HepG2 (cell line): ENCODE results near the gene FHIT. TPM values are rescaled to one million over a fixed set of nuclear protein-coding genes. Genes with fewer than 3 reads are reported as not detected.

Source experiments
- ATAC-seq: fragments of 200-7000 bp; cut with Tn5 transposase; 3 replicates; pipeline ENCODE4 v1.9.1; 2020; ENCODE audit warnings: mild to moderate bottlenecking, moderate library complexity
- BruUV-seq: library from RNA; stranded (reverse); fragments of 400-500 nt; replicated peaks from 2 replicates; lab custom pipeline; 2021; lab: Mats Ljungman, UMichigan
- CTCF ChIA-PET: fragments of 300-600 bp; formaldehyde crosslinking; extraction: SDS; loops from one replicate; lab custom pipeline; 2021; ENCODE audit warnings: low total read pairs, inconsistent platforms, low intra/inter-chr PET ratio; lab: Yijun Ruan, JAX
- POLR2A ChIA-PET: fragments of 350-600 bp; sonication (Branson Sonifier 250); formaldehyde crosslinking; loops from one replicate; lab custom pipeline; 2020; ENCODE audit warnings: antibody characterized with exemption, inconsistent platforms; lab: Yijun Ruan, JAX
- DNase-seq: peaks from one replicate; pipeline ENCODE4 v3.0.0-alpha.2; 2015; ENCODE audit warnings: low spot score
- FAIRE-seq: peaks from 3 replicates; lab custom pipeline; 2011; peaks lifted over from hg19 to GRCh38; lab: Jason Lieb, UNC
- H2AFZ ChIP-seq: one replicate; pipeline ENCODE4 v1.6.1; 2011; ENCODE audit warnings: low read length, inconsistent platforms
- H3K27ac ChIP-seq: fragments of 300-600 bp; 3 replicates; pipeline ENCODE4 v1.8.0; 2011; ENCODE audit warnings: mixed run types, mild to moderate bottlenecking, mixed read lengths, low read length, inconsistent platforms; ENCODE audit not compliant: insufficient read depth; ENCODE audit errors: extremely low read length
- H3K27me3 ChIP-seq, 2 experiments: fragments of 200-600 bp in 1 of 2; 2 replicates in 1 of 2; 3 replicates in 1 of 2; pipeline versions ENCODE4 v1.6.0 to v1.8.0; 2011; ENCODE audit warnings: low read length in 2 of 2, mild to moderate bottlenecking in 2 of 2, moderate library complexity in 2 of 2, inconsistent platforms in 1 of 2; ENCODE audit not compliant: insufficient read depth in 2 of 2, control insufficient read depth in 1 of 2
- H3K36me3 ChIP-seq, 2 experiments: fragments of 200-600 bp in 1 of 2; replicated peaks in 1 of 2; 2 replicates in 1 of 2; 3 replicates in 1 of 2; pipeline versions ENCODE4 v1.5.1 to v1.8.0; 2011; ENCODE audit warnings: low read length in 2 of 2, inconsistent platforms in 1 of 2; ENCODE audit not compliant: insufficient read depth in 2 of 2, control insufficient read depth in 1 of 2
- H3K4me1 ChIP-seq: 2 replicates; pipeline ENCODE4 v1.5.1; 2012; ENCODE audit warnings: low read length, inconsistent platforms; ENCODE audit not compliant: insufficient read depth
- H3K4me2 ChIP-seq: 2 replicates; pipeline ENCODE4 v1.6.0; 2011; ENCODE audit warnings: low read depth, low read length, inconsistent platforms
- H3K4me3 ChIP-seq, 3 experiments: fragments of 200-600 bp in 1 of 3; sonication (generic), shearing (Covaris generic) in 1 of 3; replicated peaks in 1 of 3; 2 replicates each; pipeline ENCODE4 v1.5.1; 2011 to 2016; ENCODE audit warnings: low read length in 3 of 3, inconsistent platforms in 2 of 3, low read depth in 2 of 3, mild to moderate bottlenecking in 2 of 3, control low read depth in 1 of 3, mixed read lengths in 1 of 3; ENCODE audit not compliant: insufficient read depth in 1 of 3
- H3K79me2 ChIP-seq: one replicate; pipeline ENCODE4 v1.6.1; 2011; ENCODE audit warnings: low read length, inconsistent platforms; ENCODE audit not compliant: insufficient read depth
- H3K9ac ChIP-seq: 2 replicates; pipeline ENCODE4 v1.6.0; 2011; ENCODE audit warnings: mild to moderate bottlenecking, low read depth, low read length, inconsistent platforms; ENCODE audit not compliant: insufficient read depth
- H3K9me3 ChIP-seq: 2 replicates; pipeline ENCODE4 v1.5.1; 2012; ENCODE audit warnings: mild to moderate bottlenecking, low read length
- H4K20me1 ChIP-seq: 2 replicates; pipeline ENCODE4 v1.6.0; 2011; ENCODE audit warnings: inconsistent platforms, mild to moderate bottlenecking, low read length, moderate library complexity; ENCODE audit not compliant: insufficient read depth
- MZF1 ChIP-seq: sonication (generic); formaldehyde crosslinking; IDR thresholded peaks from 2 replicates; pipeline ENCODE4 v1.8.1; 2023; ENCODE audit warnings: mild to moderate bottlenecking, missing genetic modification reagents, borderline replicate concordance
- POLR2AphosphoS5 ChIP-seq: IDR thresholded peaks from 2 replicates; pipeline ENCODE4 v1.6.1; 2012; ENCODE audit warnings: low read depth, low read length
- RBAK ChIP-seq: sonication (generic); formaldehyde crosslinking; IDR thresholded peaks from 2 replicates; pipeline ENCODE4 v1.5.1; 2020; ENCODE audit warnings: mild to moderate bottlenecking, missing genetic modification reagents
- RNF2 ChIP-seq: fragments of 450-650 bp; conservative IDR thresholded peaks from 2 replicates; pipeline ENCODE4 v1.6.1; 2016; ENCODE audit warnings: low read depth
- TBX3 ChIP-seq: fragments of 450-650 bp; IDR thresholded peaks from 2 replicates; pipeline ENCODE4 v1.6.1; 2017; ENCODE audit warnings: antibody characterized with exemption, mild to moderate bottlenecking, inconsistent platforms, borderline replicate concordance
- TEF ChIP-seq: sonication (generic); formaldehyde crosslinking; IDR thresholded peaks from 2 replicates; pipeline ENCODE4 v1.5.0; 2020; ENCODE audit warnings: missing genetic modification reagents
- ZGPAT ChIP-seq: IDR thresholded peaks from 2 replicates; pipeline ENCODE4 v1.6.1; 2016; ENCODE audit warnings: mild to moderate bottlenecking
- WGBS: methylation state at CpG from one replicate; pipeline ENCODE4 v1.1.6; 2017; ENCODE audit warnings: low lambda C conversion rate; 5-methylcytosine and 5-hydroxymethylcytosine counted together
- in situ Hi-C: cut with HindIII; loops from 2 replicates; pipeline ENCODE4 v1.10.0; 2017; ENCODE audit warnings: low pct_unique_long_range_greater_than_20kb; ENCODE audit not compliant: extremely low pct_ligation_motif_present
- intact Hi-C: fragments of 100-400 bp; cut with micrococcal nuclease; formaldehyde crosslinking; loops from one replicate; pipeline ENCODE4 v1.10.0; 2022; ENCODE audit not compliant: unreplicated experiment
- polyA plus RNA-seq, 8 experiments: library from polyadenylated mRNA; depleted of rRNA in 3 of 8; stranded (reverse) in 7 of 8; unstranded in 1 of 8; fragments of >200 nt; fragmentation: Illumina TruSeq in 4 of 8; extraction: Trizol in 4 of 8; gene quantifications; 2 replicates each; pipeline versions ENCODE4 v1.2.1 to v1.2.3, GENCODE V29; 2011 to 2016; ENCODE audit warnings: low read depth in 4 of 8, missing spikeins in 1 of 8, mixed read lengths in 1 of 8; ENCODE audit not compliant: insufficient read depth in 1 of 8
- total RNA-seq, 5 experiments: library from RNA; depleted of rRNA; stranded (reverse); fragments of >200 nt; fragmentation: Illumina TruSeq; extraction: Trizol; gene quantifications; 2 replicates each; pipeline ENCODE4 v1.2.3, GENCODE V29; 2016; ENCODE audit warnings: low read depth in 1 of 5

FHIT gene
- total and polyA plus RNA-seq, 2 of the 13 experiments (the other 11 are each of a cell fraction or from before 2014, with no cell fraction given) = 4.0 to 4.6 TPM

GRCh38 chr3:60497902-60498301 is 753.4 kb downstream of the FHIT start (continued):
- TF ChIP-seq ZGPAT (CRISPR knock-in tag) (no peak), RNF2 (no peak), RBAK (no peak), TBX3 (no peak)

- POLR2A ChIA-PET = no interaction called here
- no TSS peak for BruUV-seq
- no peak for TF ChIP-seq POLR2AphosphoS5
- TF ChIP-seq MZF1 (CRISPR knock-in tag) = no peak
- TF ChIP-seq TEF (CRISPR knock-in tag) = no peak
- TF ChIP-seq, all 625 proteins: peak for 0
- Histone ChIP-seq H2AFZ (no peak overlapping the region), H3K4me3 (no peak overlapping the region), H3K36me3 (no peaks in the 10 kb centered on the region), H3K27me3 (no peaks in the 10 kb centered on the region), H3K79me2 (no peaks in the 10 kb centered on the region), H3K27ac (no peak overlapping the region), H4K20me1 (no peaks in the 10 kb centered on the region), H3K4me1 (no peaks in the 10 kb centered on the region), H3K9me3 (no peaks in the 10 kb centered on the region), H3K4me2 (no peak overlapping the region), H3K9ac (no peak overlapping the region)
- 14% methylated on average over 2 of the region's 2 CpGs for WGBS
- in situ Hi-C loops (no loop called here), intact Hi-C loops (no loop called here)
- CTCF ChIA-PET = no interaction called here
- FAIRE-seq = no peak
- no peak for DNase-seq
- ATAC-seq = no peak
Observed at GRCh38 chr3:60490992-60491391, 760.3 kb downstream of the FHIT start.
